HG03521 (cell line): ENCODE data around the gene ZNF565.
"Not testable (repeated sequence)": the region's sequence is repeated elsewhere in the genome, so short reads cannot be mapped to it uniquely, and the experiment has no call there.

Experiments used
- ATAC-seq: cut with Tn5 transposase; IDR thresholded peaks from one replicate; pipeline ENCODE4 v1.9.1; 2021; ENCODE audit warnings: mild to moderate bottlenecking, moderate library complexity; ENCODE audit not compliant: unreplicated experiment

ZNF565 gene

DNA sequence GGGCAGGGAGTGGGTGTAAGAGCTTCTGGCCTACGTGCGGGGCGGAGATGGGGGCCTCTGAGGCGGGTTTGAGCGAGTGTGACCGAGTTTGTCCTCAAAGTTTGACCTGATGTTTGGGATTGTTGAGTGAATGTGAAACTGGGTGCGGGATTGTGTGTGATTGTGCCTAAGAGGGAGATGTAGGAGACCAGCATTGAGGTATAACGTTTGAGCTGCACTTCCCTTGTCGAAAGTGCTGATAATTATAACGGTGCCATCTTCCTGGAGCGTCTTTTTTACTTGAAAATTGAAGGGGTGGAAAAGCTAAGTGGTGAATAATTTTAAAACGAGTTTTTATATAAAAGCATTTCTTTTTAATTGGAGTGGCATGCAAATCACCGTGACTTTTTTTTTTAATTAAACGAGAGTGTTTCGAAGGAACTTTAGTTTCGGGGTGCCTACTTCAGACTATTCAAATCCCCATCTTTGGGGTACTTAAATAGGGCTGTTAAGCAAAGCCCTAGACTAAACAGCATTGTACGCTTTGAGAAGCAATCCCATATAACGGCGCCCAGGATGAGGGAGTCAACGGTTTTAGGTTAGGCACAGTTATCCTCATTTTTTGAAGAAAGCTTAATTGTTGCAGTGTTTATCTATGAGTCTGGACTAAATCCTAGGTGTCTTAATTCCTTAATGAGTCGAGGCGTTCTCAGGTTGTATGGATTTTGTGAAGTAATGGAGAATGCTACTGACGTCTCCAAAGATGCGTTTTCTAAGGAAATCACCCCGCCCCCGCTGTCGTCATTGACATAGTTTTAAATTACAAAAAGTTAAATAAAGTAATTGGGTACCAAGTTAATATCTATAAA, 1.0 kb upstream of the ZNF565 start:
- ATAC-seq, result no peak

DNA sequence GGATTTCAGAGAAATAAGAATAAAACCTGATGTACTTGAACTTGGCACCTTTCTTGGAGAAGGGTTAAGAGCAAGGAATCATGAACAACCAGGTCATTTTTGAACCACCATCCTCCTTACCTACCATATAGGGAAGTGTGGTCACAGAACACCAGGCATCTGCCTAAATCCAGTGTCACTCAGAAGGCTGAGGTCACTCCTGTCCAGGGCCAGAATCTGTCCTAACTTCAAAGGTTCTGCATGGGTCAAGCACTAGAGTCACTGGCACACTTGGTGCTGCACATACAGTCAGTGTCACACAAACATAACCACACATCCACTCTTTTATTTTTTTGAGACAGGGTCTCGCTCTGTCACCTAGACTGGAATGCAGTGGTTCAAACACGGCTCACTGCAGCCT, 1.6 kb downstream of the ZNF565 start:
- no peak for ATAC-seq

DNA sequence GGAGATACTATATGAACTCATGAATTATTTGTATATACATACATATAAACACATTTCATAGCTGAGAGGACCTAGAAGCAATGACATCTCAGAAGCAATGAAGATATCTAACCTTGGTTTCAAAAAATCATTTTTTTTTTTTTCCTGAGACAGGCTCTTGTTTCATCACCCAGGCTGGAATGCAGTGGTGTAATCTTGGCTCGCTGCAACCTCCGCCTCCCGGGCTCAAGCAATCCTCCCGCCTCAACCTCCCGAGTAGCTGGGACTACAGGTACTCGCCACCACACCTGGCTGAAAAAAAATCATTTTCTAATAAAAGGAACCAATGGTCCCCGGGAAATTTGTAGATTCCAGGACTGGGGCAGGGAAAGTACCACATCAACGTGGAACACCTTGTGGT, 4.0 kb downstream of the ZNF565 start:
- ATAC-seq, result no peak

GRCh38 chr19:36209372-36209771, 5.1 kb downstream of the ZNF565 start:
- no peak for ATAC-seq

GRCh38 chr19:36207605-36208252, 6.7 kb downstream of the ZNF565 start:
- no peak for ATAC-seq

- ATAC-seq, result no peak
Observed at GRCh38 chr19:36203293-36203692, 11.2 kb downstream of the ZNF565 start.

GRCh38 chr19:36201684-36202083, 12.8 kb downstream of the ZNF565 start:
- ATAC-seq, result no peak

DNA sequence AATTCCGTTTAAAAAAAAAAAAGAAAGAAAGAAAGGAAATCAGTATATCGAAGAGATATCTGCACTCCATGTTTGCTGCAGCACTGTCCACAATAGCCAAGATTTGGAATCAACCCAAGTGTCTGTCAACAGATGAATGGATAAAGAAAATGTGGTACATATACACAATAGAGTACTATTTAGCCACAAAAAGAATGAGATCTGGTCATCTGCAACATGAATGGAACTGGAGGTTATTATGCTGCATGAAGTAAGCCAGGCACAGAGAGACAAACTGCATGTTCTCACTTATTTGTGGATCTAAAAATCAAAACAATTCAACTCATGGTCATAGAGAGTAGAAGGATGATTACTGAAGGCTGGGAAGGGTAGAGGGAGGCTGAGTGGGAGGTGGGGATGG, 16.3 kb downstream of the ZNF565 start:
- no peak for ATAC-seq

DNA sequence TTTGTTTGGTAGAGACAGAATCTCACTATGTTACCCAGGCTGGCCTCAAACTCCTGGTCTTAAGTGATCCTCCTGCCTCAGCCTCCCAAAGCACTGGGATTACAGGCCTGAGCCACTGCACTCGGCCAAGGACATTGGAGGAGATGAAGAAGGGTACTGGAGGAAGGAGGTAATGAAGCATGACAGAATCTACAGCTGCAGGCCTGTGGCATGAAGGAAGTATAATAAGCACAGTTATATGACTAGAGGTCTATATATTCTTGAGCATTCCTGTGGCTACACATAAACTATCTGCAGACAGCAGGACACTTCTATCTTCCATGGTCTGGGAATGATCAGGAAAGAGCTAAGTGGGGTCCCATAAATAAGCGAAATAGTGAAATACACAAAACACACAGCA, 18.2 kb downstream of the ZNF565 start:
- ATAC-seq, result no peak

DNA sequence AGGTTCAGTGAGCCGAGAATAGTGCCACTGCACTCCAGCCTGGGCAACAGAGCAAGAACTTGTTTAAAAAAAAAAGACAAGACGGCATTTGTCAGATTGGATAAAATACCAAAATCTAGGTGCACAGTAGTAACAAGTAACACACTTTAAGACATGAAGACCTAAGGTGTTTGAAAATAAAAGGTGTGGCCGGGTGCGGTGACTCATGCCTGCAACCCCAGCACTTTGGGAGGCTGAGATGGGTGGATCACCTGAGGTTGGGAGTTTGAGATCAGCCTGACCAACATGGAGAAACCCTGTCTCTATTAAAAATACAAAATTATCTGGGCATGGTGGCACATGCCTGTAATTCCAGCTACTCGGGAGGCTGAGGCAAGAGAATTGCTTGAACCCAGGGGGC, 27.7 kb downstream of the ZNF565 start:
- not testable (repeated sequence) for ATAC-seq

- ATAC-seq, result no peak
Observed at GRCh38 chr19:36183245-36183628, 31.2 kb downstream of the ZNF565 start.

- no peak for ATAC-seq
Observed at GRCh38 chr19:36182612-36183244, 31.7 kb downstream of the ZNF565 start.

DNA sequence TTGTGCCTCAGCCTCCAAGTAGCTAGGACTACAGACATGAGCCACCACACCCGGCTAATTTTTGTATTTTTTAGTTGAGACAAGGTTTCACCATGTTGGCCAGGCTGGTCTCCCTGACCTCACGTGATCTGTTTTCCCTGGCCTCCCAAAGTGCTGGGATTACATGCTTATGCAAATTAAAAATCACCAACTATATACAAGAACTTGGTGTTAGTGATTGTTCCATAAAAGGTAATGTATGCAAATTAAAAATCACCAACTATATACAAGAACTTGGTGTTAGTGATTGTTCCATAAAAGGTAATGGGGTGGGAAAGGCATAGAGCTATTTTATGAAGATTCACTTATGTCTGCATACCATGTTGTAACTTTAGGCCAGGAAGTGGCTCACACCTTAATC, 35.4 kb downstream of the ZNF565 start:
- ATAC-seq, result not testable (repeated sequence)

DNA sequence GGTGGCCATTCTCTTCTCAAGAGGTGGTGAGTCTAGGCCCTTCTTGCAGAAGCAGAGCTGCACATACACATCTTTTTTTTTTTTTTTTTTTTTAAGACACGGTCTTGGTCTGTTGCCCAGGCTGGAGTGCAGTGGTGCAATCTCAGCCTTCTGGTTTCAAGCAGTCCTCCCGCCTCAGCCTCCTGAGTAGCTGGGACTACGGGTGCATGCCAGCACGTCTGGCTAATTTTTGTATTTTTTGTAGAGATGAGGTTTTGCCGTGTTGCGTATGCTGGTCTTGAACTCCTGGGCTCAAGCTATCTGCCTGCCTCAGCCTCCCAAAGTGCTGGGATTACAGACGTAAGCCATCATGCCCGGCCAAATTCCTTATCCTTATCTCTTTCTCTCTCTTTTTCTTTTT, 40.6 kb downstream of the ZNF565 start:
- not testable (repeated sequence) for ATAC-seq

GRCh38 chr19:36172852-36173251, 41.6 kb downstream of the ZNF565 start:
- ATAC-seq, result no peak

DNA sequence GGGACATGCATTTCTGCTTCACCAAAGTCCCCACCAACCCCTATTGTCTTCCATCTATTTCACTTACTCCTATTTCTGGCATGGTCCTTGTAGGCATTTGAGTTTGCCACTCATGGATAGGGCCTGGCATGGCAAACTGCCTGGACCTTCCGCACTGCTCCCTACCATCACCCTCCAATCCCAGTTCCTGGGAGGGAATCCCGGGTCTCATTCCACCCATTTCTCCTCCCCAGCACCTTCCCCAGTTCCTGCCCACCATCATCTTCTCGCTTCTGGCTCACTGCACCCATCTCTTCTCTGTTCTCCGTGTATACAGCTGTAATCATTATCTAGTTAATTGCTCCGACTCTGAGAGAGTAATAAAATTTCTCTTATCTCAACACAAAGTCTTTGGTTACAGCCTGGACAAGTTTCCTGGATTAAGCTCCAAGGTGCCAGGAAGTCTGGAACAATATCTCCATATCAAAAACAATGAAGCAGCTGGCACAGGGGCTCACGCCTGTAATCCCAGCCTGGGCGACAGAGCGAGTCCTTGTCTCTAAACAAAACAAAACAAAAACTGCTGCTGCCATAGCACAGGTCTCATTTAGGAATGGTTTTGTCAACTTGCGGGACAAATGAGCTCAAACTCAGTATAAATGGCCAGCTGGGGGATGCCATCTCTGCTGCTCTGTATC, 45.2 kb downstream of the ZNF565 start:
- ATAC-seq, result no peak

DNA sequence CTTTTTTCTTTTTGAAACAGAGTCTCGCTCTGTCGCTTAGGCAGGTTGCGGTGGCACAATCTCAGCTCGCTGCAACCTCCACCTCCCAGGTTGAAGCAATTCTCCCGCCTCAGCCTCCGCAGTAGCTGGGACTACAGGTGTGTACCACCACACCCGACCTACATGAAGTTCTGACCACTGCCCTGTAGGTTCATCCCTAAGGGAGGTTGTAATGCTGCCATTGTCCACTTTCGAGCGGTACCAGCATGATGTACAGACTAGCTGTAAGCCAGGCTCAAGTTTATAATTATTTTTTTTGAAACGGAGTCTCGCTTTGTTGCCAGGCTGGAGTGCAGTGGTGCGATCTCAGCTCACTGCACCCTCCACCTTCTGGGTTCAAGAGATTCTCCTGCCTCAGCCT, 50.7 kb downstream of the ZNF565 start:
- ATAC-seq, result no peak

- ATAC-seq, result no peak
Observed at GRCh38 chr19:36160821-36161596, 53.5 kb downstream of the ZNF565 start.

DNA sequence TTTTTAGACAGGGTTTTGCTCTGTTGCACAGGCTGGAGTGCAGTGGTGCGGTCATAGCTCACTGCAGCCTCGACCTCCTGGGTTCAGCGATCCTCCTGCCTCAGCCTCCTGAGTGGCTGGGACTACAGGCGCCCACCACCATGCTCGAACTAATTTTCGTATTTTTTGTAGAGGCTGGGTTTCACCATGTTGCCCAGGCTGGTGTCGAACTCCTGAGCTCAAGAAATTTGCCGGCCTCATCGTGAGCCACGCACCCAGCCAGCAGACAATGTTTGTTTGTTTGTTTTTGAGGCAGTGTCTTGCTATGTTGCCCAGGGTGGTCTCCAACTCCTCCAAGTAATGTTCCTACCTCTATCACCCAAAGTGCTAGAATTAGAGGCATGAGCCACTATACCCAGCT, 61.3 kb downstream of the ZNF565 start:
- no peak for ATAC-seq

DNA sequence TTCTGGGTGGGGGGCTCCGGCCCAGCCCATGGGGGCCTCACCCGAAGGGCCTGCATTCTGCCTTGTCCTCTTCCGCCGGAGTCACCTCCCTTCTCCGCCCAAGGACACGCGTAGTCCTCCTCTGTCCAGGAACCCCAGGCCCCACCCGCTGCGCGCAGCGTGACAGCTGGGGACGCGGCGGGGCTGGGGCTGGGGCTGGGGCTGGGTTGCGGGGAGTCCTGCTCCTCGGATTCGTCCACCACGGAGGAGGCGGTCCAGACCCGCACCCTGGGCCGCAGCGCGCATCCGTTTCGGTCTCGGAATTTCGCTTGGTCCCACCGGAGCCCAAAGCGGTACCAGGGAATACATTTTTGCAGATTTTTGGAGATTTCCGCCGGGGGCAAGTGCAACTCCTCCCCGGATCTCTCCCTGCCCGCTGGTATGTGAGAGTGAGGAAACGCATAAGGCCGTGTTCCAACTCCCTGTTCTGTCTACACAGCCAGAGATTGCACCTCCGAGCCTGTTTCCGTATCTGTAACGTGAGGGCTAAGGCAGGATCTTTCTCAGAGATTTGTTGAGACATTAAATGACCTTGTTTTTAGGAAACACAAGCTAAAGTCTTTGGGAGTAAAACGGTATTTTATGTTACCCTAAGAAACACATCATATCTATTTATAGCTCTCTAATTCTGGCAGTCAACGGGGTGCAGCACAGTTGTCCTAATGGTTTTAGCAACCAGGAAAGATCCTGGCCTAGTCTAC, 61.9 kb downstream of the ZNF565 start, which contains the start of gene COX7A1:
COX7A1 (minus strand) TSS at position 96 of the 740 bp plus-strand sequence; CDS start at position 56, 40 bp downstream.
- ATAC-seq, result no peak
